H1 (cell line): ENCODE measurements around the gene THBD. TPM values are rescaled to one million over a fixed set of nuclear protein-coding genes. Genes with fewer than 3 reads are reported as not detected.

ENCODE experiments used
- CBX8 ChIP-seq: fragments of 300-800, 300-1000 bp; sonication (generic); IDR thresholded peaks from 2 replicates; pipeline ENCODE4 v1.7.1; 2016; ENCODE audit warnings: low read depth, low read length, borderline replicate concordance
- CREB1 ChIP-seq: IDR thresholded peaks from 2 replicates; pipeline ENCODE4 v1.6.1; 2012; ENCODE audit warnings: inconsistent platforms
- EZH2 ChIP-seq: fragments of 200-600 bp; sonication (generic); IDR thresholded peaks from 2 replicates; pipeline ENCODE4 v1.7.1; 2012; ENCODE audit warnings: low read depth, mild to moderate bottlenecking, moderate library complexity, low read length, inconsistent platforms; ENCODE audit not compliant: severe bottlenecking
- SIRT6 ChIP-seq: IDR thresholded peaks from one replicate; pipeline ENCODE4 v1.7.1; 2012; ENCODE audit warnings: low read length, inconsistent platforms
- SP1 ChIP-seq: IDR thresholded peaks from 2 replicates; pipeline ENCODE4 v1.6.1; 2011; ENCODE audit warnings: low read depth, low read length
- SP4 ChIP-seq: IDR thresholded peaks from 2 replicates; pipeline ENCODE4 v1.6.1; 2012; ENCODE audit warnings: low read length, inconsistent platforms
- polyA plus RNA-seq, 7 experiments: library from polyadenylated mRNA; depleted of rRNA in 3 of 7; stranded (reverse) in 5 of 7; unstranded in 2 of 7; fragments of >200 nt in 5 of 7; fragments of 200-250 nt in 2 of 7; gene quantifications; 1 replicate in 5 of 7; 2 replicates in 1 of 7; 4 replicates in 1 of 7; pipeline versions ENCODE4 v1.2.1 to v1.2.3, GENCODE V29; 2011 to 2013; ENCODE audit warnings: missing spikeins in 2 of 7, mixed read lengths in 2 of 7
- total RNA-seq: library from RNA; stranded (reverse); fragmentation: NEBNext Ultra II Directional; extraction: Animal tissue kit (Norgen Biotek cat#: 25700); gene quantifications from 2 replicates; pipeline ENCODE4 v1.2.1, GENCODE V29; 2021

THBD gene
- total and polyA plus RNA-seq, 2 of the 8 experiments (the other 6 are each of a cell fraction or from before 2014, with no cell fraction given) = 0.21 to 0.43 TPM

- TF ChIP-seq CBX8 = no peak
- TF ChIP-seq CREB1 = no peak
- no peak for TF ChIP-seq SP4
- no peak for TF ChIP-seq SIRT6
- no peak for TF ChIP-seq EZH2
- no peak for TF ChIP-seq SP1
Observed at GRCh38 chr20:23078351-23079015, 29.0 kb upstream of the THBD start (continued).
